Measurements from ENCODE around the gene UBAC1. TPM values are rescaled to one million over a fixed set of nuclear protein-coding genes. Genes with fewer than 3 reads are reported as not detected.

UBAC1 gene
- total and polyA plus RNA-seq, 4 donors = 16.2 to 115 (median 16.4) TPM

- TF ChIP-seq HNF4A (conservative IDR thresholded peaks at IDR 0.05) = no peak
- TF ChIP-seq ATF3 (IDR thresholded peaks at IDR 0.05) = no peak
- TF ChIP-seq RXRA (IDR thresholded peaks at IDR 0.05) = no peak
- no peak for TF ChIP-seq MAX (IDR thresholded peaks at IDR 0.05)
- no peak for TF ChIP-seq HNF4G (IDR thresholded peaks at IDR 0.05)
- TF ChIP-seq TAF1 (conservative IDR thresholded peaks at IDR 0.05) = no peak
- no peak for TF ChIP-seq ZBTB33 (IDR thresholded peaks at IDR 0.05)
- TF ChIP-seq FOXA2 (IDR thresholded peaks at IDR 0.05) = no peak
- TF ChIP-seq GABPA (IDR thresholded peaks at IDR 0.05 in 1 of 2, conservative IDR thresholded peaks at IDR 0.05 in 1 of 2) = no peak
- TF ChIP-seq NR2F2 (IDR thresholded peaks at IDR 0.05) = no peak
- no peak for TF ChIP-seq YY1 (IDR thresholded peaks at IDR 0.05)
- no peak for TF ChIP-seq FOXA1 (IDR thresholded peaks at IDR 0.05)
- no peaks in the 10 kb centered on the region for H3K9me3 ChIP-seq (ENCODE audit: control insufficient read depth in 4 of 4, low read length in 3 of 4)
- H3K27ac ChIP-seq (ENCODE audit: low read depth in 1 of 2, low read length in 2 of 2) = no peak overlapping the region
- H3K9ac ChIP-seq (ENCODE audit: low read depth in 1 of 2, low read length in 2 of 2) = no peak overlapping the region
- H3K27me3 ChIP-seq (ENCODE audit: control insufficient read depth in 4 of 4, insufficient read depth in 4 of 4, low read length in 3 of 4) = no peaks in the 10 kb centered on the region
- H3K36me3 ChIP-seq (ENCODE audit: control insufficient read depth in 4 of 4, insufficient read depth in 3 of 4, low read depth in 1 of 4, low read length in 3 of 4) = peaks cover 4 to 41% (median 11%) of the 10 kb centered on the region in 4 donors
- no peak overlapping the region for H3K4me3 ChIP-seq (ENCODE audit: low read depth in 1 of 3, low read length in 3 of 3)
- DNase-seq (ENCODE audit: low spot score) = no peak
- WGBS = 95% methylated on average over 33 of the region's 33 CpGs
- H3K4me1 ChIP-seq (ENCODE audit: control insufficient read depth in 4 of 4, insufficient read depth in 4 of 4, low read length in 3 of 4) = no peaks in the 10 kb centered on the region
These were observed 30.5 kb downstream of the UBAC1 start for GRCh38 chr9:135930446-135931345.

GRCh38 chr9:135929656-135930445 lies 31.3 kb downstream of the UBAC1 start:
- Histone ChIP-seq H3K9me3 (ENCODE audit: control insufficient read depth in 4 of 4, low read length in 3 of 4) (no peaks in the 10 kb centered on the region), H3K4me3 (ENCODE audit: low read depth in 1 of 3, low read length in 3 of 3) (no peak overlapping the region), H3K36me3 (ENCODE audit: control insufficient read depth in 4 of 4, insufficient read depth in 3 of 4, low read depth in 1 of 4, low read length in 3 of 4) (peaks cover 4 to 34% (median 9%) of the 10 kb centered on the region in 4 donors), H3K27me3 (ENCODE audit: control insufficient read depth in 4 of 4, insufficient read depth in 4 of 4, low read length in 3 of 4) (no peaks in the 10 kb centered on the region), H3K27ac (ENCODE audit: low read depth in 1 of 2, low read length in 2 of 2) (no peak overlapping the region), H3K4me1 (ENCODE audit: control insufficient read depth in 4 of 4, insufficient read depth in 4 of 4, low read length in 3 of 4) (no peaks in the 10 kb centered on the region), H3K9ac (ENCODE audit: low read depth in 1 of 2, low read length in 2 of 2) (no peak overlapping the region)
- TF ChIP-seq NR2F2 (IDR thresholded peaks at IDR 0.05) (no peak), REST (IDR thresholded peaks at IDR 0.05) (no peak), FOXA2 (IDR thresholded peaks at IDR 0.05) (no peak), RXRA (IDR thresholded peaks at IDR 0.05) (no peak), HNF4G (IDR thresholded peaks at IDR 0.05) (no peak), ATF3 (IDR thresholded peaks at IDR 0.05) (no peak), HNF4A (conservative IDR thresholded peaks at IDR 0.05) (no peak), FOXA1 (IDR thresholded peaks at IDR 0.05) (no peak), ZBTB33 (IDR thresholded peaks at IDR 0.05) (no peak), MAX (IDR thresholded peaks at IDR 0.05) (no peak), TAF1 (conservative IDR thresholded peaks at IDR 0.05) (no peak)
- WGBS = 94% methylated on average over 21 of the region's 21 CpGs
- DNase-seq (ENCODE audit: low spot score) = no peak

Data from liver (tissue), 9 donors.